Smooth muscle cell (in vitro differentiated cells): ENCODE results near the gene RESF1. TPM values are rescaled to one million over a fixed set of nuclear protein-coding genes. Genes with fewer than 3 reads are reported as not detected.
"Not testable (repeated sequence)": the region's sequence is repeated elsewhere in the genome, so short reads cannot be mapped to it uniquely, and the experiment has no call there.

Experiments
- DNase-seq: peaks from one replicate; lab custom pipeline; 2025; ENCODE audit not compliant: unreplicated experiment; lab: John Stamatoyannopoulos, UW
- H2AFZ ChIP-seq: fragments of 200-600 bp; sonication (generic); 2 replicates; pipeline ENCODE4 v1.6.0; 2016; ENCODE audit warnings: antibody characterized with exemption, low read depth, mild to moderate bottlenecking
- H3F3A ChIP-seq: fragments of 200-600 bp; sonication (generic); 2 replicates; pipeline ENCODE4 v1.6.0; 2017; ENCODE audit warnings: antibody characterized with exemption, low read depth
- H3K27ac ChIP-seq: fragments of 200-600 bp; sonication (generic); 2 replicates; pipeline ENCODE4 v1.5.1; 2016; ENCODE audit warnings: low read depth, mild to moderate bottlenecking
- H3K27me3 ChIP-seq: fragments of 200-600 bp; sonication (generic); 2 replicates; pipeline ENCODE4 v1.6.1; 2016; ENCODE audit warnings: low read depth, mild to moderate bottlenecking
- H3K36me3 ChIP-seq: fragments of 200-600 bp; sonication (generic); 2 replicates; pipeline ENCODE4 v1.5.1; 2016; ENCODE audit warnings: low read depth
- H3K4me1 ChIP-seq: fragments of 200-600 bp; sonication (generic); 2 replicates; pipeline ENCODE4 v1.5.1; 2016; ENCODE audit warnings: low read depth
- H3K4me2 ChIP-seq: fragments of 200-600 bp; sonication (generic); 2 replicates; pipeline ENCODE4 v1.6.0; 2016; ENCODE audit warnings: mild to moderate bottlenecking
- H3K4me3 ChIP-seq: fragments of 200-600 bp; sonication (generic); 2 replicates; pipeline ENCODE4 v1.5.1; 2016; ENCODE audit warnings: mild to moderate bottlenecking
- H3K79me2 ChIP-seq: fragments of 200-600 bp; sonication (generic); 2 replicates; pipeline ENCODE4 v1.6.0; 2016; ENCODE audit warnings: low read depth, mild to moderate bottlenecking
- H3K9ac ChIP-seq: fragments of 200-600 bp; sonication (generic); 2 replicates; pipeline ENCODE4 v1.6.0; 2016; ENCODE audit warnings: low read depth
- H3K9me3 ChIP-seq: fragments of 200-600 bp; sonication (generic); replicated peaks from 2 replicates; pipeline ENCODE4 v1.5.1; 2016; ENCODE audit warnings: low read depth
- H4K20me1 ChIP-seq: fragments of 200-600 bp; sonication (generic); 2 replicates; pipeline ENCODE4 v1.6.0; 2016; ENCODE audit warnings: low read depth
- CTCF ChIP-seq: fragments of 200-600 bp; sonication (generic); IDR thresholded peaks from 2 replicates; pipeline ENCODE4 v1.5.1; 2017; ENCODE audit warnings: borderline replicate concordance, mild to moderate bottlenecking, antibody characterized with exemption; ENCODE audit not compliant: insufficient read depth, poor library complexity, severe bottlenecking
- WGBS: methylation state at CpG from one replicate; pipeline ENCODE4 v1.1.7; 2016; ENCODE audit warnings: low lambda C conversion rate; 5-methylcytosine and 5-hydroxymethylcytosine counted together
- polyA plus RNA-seq: library from polyadenylated mRNA; unstranded; fragments of >200 nt; fragmentation: Nextera tagmentation; extraction: Ambion mirVana; gene quantifications from 2 replicates; pipeline ENCODE4 v1.2.1, GENCODE V29; 2016
- total RNA-seq: library from RNA; depleted of rRNA; stranded (reverse); fragments of >200 nt; gene quantifications from 2 replicates; pipeline ENCODE4 v1.2.3, GENCODE V29; 2014

The RESF1 gene
- total and polyA plus RNA-seq, 2 experiments from 2014 or later: 9.7 to 28.3 TPM

GRCh38 chr12:31947971-31948370 lies 11.2 kb upstream of the RESF1 start:
- H4K20me1 ChIP-seq: no peaks in the 10 kb centered on the region
- DNase-seq: no peak
- 80% methylated on average over 6 of the region's 6 CpGs for WGBS
- H3F3A ChIP-seq: no peaks in the 10 kb centered on the region
- H3K79me2 ChIP-seq: no peaks in the 10 kb centered on the region
- H3K27ac ChIP-seq: no peak overlapping the region
- no peak overlapping the region for H2AFZ ChIP-seq
- no peak overlapping the region for H3K9ac ChIP-seq
- no peak for TF ChIP-seq CTCF
- no peaks in the 10 kb centered on the region for H3K27me3 ChIP-seq
- no peaks in the 10 kb centered on the region for H3K36me3 ChIP-seq
- H3K9me3 ChIP-seq: no peaks in the 10 kb centered on the region
- H3K4me3 ChIP-seq: no peak overlapping the region
- H3K4me1 ChIP-seq: no peaks in the 10 kb centered on the region
- no peak overlapping the region for H3K4me2 ChIP-seq

DNA sequence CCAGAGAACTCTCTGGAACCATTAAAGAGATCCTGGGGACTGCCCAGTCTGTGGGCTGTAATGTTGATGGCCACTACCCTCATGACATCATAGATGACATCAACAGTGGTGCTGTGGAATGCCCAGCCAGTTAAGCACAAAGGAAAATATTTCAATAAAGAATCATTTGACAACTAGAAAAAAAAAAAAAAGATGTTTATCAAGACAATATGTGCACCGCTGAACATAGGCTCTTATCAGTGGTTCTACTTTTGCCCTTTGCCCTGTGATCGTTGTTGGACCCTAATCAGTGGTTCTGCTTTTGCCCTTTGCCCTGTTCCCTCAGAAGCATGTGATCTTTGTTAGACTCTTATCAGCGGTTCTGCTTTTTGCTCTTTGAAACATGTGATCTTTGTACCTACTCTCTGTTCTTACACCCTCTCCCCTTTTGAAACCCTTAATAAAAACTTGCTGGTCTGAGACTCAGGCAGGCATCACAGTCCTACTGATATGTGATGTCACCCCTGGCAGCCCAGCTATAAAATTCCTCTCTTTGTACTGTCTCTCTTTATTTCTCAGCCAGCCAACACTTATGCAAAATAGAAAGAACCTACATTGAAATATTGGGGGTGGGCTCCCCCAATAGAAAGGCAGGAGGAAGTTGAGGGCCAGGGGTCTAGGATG lies 10.4 kb upstream of the RESF1 start:
- H3F3A ChIP-seq, DNase-seq, H3K9ac ChIP-seq, H3K36me3 ChIP-seq, H2AFZ ChIP-seq, H4K20me1 ChIP-seq, H3K27me3 ChIP-seq, H3K79me2 ChIP-seq, H3K4me2 ChIP-seq, H3K27ac ChIP-seq, H3K4me3 ChIP-seq, H3K4me1 ChIP-seq, H3K9me3 ChIP-seq: not testable (repeated sequence)
- WGBS: 92% methylated on average over 3 of the region's 3 CpGs

- H3K79me2 ChIP-seq: no peaks in the 10 kb centered on the region
- DNase-seq: no peak
- H3K4me2 ChIP-seq: no peak overlapping the region
- no peak overlapping the region for H2AFZ ChIP-seq
- H3K9me3 ChIP-seq: no peaks in the 10 kb centered on the region
- H3K27ac ChIP-seq: no peak overlapping the region
- no peak overlapping the region for H3K9ac ChIP-seq
- H3K4me1 ChIP-seq: no peaks in the 10 kb centered on the region
- TF ChIP-seq CTCF: no peak
- H4K20me1 ChIP-seq: no peaks in the 10 kb centered on the region
- H3K27me3 ChIP-seq: no peaks in the 10 kb centered on the region
- WGBS: 52% methylated on average over 4 of the region's 4 CpGs
- no peak overlapping the region for H3K4me3 ChIP-seq
- H3F3A ChIP-seq: no peaks in the 10 kb centered on the region
- no peaks in the 10 kb centered on the region for H3K36me3 ChIP-seq
These were observed 9.1 kb upstream of the RESF1 start for GRCh38 chr12:31950088-31950487.

DNA sequence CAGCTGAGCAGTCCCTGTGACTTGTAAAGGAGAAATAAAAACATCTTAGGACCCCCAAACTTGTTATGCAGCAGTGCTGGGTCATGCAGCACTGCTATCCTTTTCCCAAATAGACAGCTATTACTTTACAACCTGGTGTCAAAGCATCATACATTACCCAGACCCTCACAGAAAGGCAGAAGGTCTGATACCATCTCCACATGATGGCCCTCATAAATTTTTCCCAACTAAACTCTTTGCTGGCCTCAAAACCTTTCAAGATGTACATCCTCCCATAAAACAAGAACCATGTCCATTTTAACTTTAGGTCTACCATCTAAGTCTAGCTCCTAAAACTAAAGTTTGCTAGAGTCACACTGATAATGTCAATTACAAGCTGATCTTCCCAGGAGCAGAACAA lies 8.7 kb upstream of the RESF1 start:
- Histone ChIP-seq H2AFZ (no peak overlapping the region), H3K27me3 (no peaks in the 10 kb centered on the region), H3K9ac (no peak overlapping the region), H3K36me3 (no peaks in the 10 kb centered on the region), H3K9me3 (no peaks in the 10 kb centered on the region), H3K4me2 (no peak overlapping the region), H3K4me3 (no peak overlapping the region), H3K4me1 (no peaks in the 10 kb centered on the region), H3K27ac (no peak overlapping the region), H3F3A (no peaks in the 10 kb centered on the region), H4K20me1 (no peaks in the 10 kb centered on the region), H3K79me2 (no peaks in the 10 kb centered on the region)
- no peak for TF ChIP-seq CTCF
- no peak for DNase-seq
